Limb (tissue), 2 donors: Measurements from ENCODE around the gene SH3BP5.

Source experiments
- DNase-seq, 2 donors: peaks; one replicate each; pipeline ENCODE4 v3.0.0-alpha.2; 2016; ENCODE audit errors: extremely low spot score in 2 of 2

Gene SH3BP5

GRCh38 chr3:15205934-15206661 lies 126.3 kb downstream of the SH3BP5 start, which contains the start of gene CAPN7:
CAPN7 (plus strand) TSS chr3:15206246; CDS start chr3:15206496, 250 bp downstream.
- DNase-seq, result peak; percentile 96

- DNase-seq, result no peak
Observed at GRCh38 chr3:15205482-15205933, 126.9 kb downstream of the SH3BP5 start.
